ENCODE results near the gene PODXL2.

- TF ChIP-seq PKNOX1 (IDR thresholded peaks at IDR 0.05) (no peak), BHLHE40 (IDR thresholded peaks at IDR 0.05; ENCODE audit: borderline replicate concordance) (no peak), SUZ12 (IDR thresholded peaks at IDR 0.05) (no peak), LEF1 (IDR thresholded peaks at IDR 0.05; ENCODE audit: borderline replicate concordance) (no peak), HDGF (IDR thresholded peaks at IDR 0.05; ENCODE audit: borderline replicate concordance) (no peak), ELF4 (IDR thresholded peaks at IDR 0.05) (no peak), NFRKB (IDR thresholded peaks at IDR 0.05) (no peak), L3MBTL2 (conservative IDR thresholded peaks at IDR 0.05) (no peak), FOXM1 (IDR thresholded peaks at IDR 0.05; ENCODE audit: borderline replicate concordance) (no peak), FOXA1 (IDR thresholded peaks at IDR 0.05) (no peak)
Observed at GRCh38 chr3:127687228-127687737, 58.3 kb downstream of the PODXL2 start.
